GM18511 (cell line): Measurements from ENCODE around the gene DNMT3A.
"Not testable (repeated sequence)": the region's sequence is repeated elsewhere in the genome, so short reads cannot be mapped to it uniquely, and the experiment has no call there.

Experiments used
- ATAC-seq: cut with Tn5 transposase; IDR thresholded peaks from one replicate; pipeline ENCODE4 v1.9.1; 2021; ENCODE audit warnings: mild to moderate bottlenecking, moderate library complexity; ENCODE audit not compliant: unreplicated experiment

DNMT3A gene

GRCh38 chr2:25215948-25216679, 125.6 kb downstream of the DNMT3A start:
- ATAC-seq: peak; percentile 61

GRCh38 chr2:25215232-25215631, 126.5 kb downstream of the DNMT3A start:
- no peak for ATAC-seq

GRCh38 chr2:25213229-25213628, 128.5 kb downstream of the DNMT3A start:
- no peak for ATAC-seq

- ATAC-seq: not testable (repeated sequence)
These were observed 130.8 kb downstream of the DNMT3A start for GRCh38 chr2:25210923-25211322.

GRCh38 chr2:25207078-25207545, 134.6 kb downstream of the DNMT3A start:
- ATAC-seq: no peak

GRCh38 chr2:25204190-25204838, 137.4 kb downstream of the DNMT3A start:
- ATAC-seq: peak; percentile 60

GRCh38 chr2:25202275-25202674, 139.4 kb downstream of the DNMT3A start:
- ATAC-seq: no peak

GRCh38 chr2:25201794-25202193, 139.9 kb downstream of the DNMT3A start:
- no peak for ATAC-seq

DNA sequence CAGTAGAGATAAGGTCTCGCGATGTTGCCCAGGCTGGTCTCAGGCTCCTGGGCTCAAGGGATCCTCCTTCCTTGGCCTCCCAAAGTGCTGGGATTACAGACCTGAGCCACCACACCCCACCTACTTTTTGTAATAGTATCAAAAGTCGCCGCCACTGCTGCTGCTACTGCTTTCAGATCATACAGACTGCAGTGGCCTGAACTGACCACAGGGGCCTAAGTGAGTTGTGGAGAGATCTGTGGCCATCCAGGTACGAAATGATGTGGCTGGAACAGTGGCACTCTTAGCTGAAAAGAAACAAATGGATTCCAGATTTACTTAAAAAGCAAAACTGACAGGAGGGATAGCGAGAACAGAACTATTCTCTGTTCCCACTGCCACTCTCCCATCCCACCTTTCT, 140.5 kb downstream of the DNMT3A start:
- ATAC-seq: no peak

- ATAC-seq: no peak
These were observed 143.1 kb downstream of the DNMT3A start for GRCh38 chr2:25198576-25198975.

GRCh38 chr2:25198209-25198525, 143.6 kb downstream of the DNMT3A start:
- ATAC-seq: no peak

DNA sequence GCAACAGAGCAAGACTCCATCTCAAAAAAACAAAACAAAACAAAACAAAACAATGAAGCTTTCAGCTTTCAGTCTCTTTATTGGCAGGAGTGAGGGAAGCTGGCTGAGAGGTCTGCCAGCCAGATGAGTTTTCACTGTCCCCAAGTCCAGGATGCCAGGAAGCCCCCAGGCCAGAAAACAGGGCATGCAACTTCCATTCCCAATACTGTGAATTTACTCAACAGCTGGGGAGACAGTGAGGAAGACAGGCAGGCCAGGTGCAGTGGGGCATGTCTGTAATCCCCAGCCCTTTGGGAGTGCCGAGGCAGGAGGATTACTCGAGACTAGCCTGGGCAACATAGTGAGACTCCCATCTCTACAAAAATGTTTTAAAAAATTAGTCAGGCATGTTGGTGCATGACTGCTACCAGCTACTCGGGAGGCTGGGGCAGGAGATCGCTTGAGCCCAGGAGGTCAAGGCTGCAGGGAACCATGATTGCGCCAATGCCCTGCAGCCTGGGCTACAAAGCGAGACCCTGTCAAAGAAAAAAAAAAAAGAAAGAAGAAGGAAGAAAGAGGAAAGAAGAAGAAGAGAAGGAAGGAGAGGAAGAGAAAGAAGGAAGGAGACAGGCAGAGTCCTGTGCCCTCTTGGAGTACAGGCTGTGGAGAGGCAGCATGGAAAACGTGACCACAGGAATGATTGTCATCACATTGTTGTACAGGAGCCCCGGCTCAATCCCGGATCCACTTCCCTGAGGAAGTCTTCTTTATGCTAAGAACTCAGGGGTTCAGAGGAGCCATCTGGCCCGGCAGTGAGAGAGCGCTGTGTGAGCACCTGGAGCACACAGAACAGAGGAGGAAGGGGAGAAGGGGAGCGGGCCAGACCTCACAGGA, 144.2 kb downstream of the DNMT3A start:
- ATAC-seq: no peak

DNA sequence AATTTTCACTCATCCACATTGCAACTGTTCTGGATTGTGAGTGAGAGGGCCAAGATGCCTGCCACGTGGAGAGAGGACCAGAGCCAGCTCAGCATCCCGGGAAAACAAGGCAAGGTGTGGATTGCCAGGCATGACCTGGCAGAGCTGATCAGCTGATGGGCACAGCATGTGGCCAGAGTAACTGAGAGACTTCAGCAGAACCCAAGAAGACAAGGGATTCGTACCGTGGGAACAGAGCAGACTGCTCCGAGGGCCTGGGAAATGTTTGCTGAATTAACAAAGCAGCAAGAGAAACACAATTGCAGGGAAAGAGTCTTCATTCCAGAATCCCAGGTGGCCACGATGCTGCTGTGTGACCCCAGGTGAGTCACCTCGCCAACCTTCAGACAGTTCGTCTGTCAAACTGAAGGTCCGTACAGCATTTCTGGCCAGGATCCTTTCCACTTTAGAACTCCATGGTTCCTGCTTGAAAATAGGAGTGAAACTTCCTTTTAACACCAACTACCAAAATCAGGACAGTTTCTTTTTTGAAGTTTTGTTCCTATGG, 147.1 kb downstream of the DNMT3A start:
- no peak for ATAC-seq

DNA sequence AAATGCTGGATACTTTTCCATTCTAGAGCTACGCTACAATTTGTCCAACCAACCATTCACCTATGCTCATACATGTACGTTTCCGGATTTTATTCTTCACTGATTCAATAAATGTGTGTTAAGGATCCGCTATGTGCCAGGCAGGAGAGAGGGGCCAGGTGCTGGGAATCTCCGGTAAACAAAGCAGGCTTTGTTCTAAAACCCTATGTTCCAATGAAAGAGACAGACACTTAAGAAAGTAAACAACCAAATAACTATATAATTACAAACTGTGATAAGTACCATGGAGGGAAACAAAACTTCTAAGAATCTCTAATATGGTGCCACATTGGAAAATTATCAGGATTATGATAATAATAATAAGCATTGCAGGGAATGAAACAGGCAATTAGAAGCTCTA, 151.2 kb downstream of the DNMT3A start:
- no peak for ATAC-seq

GRCh38 chr2:25188405-25188804, 153.3 kb downstream of the DNMT3A start:
- ATAC-seq: no peak

- ATAC-seq: no peak
These were observed 153.9 kb downstream of the DNMT3A start for GRCh38 chr2:25187729-25188350.

- no peak for ATAC-seq
These were observed 157.5 kb downstream of the DNMT3A start for GRCh38 chr2:25184254-25184653.

DNA sequence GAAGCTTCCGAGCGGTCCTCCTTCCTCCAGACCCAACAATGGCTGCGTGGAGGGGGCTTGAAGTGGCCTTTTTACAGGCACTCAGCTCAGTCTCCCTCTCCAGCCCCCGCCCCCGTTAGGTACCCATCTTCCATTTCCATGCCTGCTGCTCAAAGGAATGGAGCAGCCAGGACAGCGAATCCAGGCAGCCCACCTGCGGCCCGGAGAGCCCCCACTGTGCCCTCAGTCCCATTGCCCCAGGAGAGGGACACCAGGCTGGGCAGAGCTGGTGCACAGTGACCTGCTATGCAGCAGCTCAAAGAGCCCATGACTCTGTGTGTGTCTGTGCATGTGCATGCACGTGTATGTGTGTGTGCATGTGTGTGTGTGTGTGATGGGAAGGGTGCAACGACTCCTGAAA, 162.7 kb downstream of the DNMT3A start:
- no peak for ATAC-seq
